Measurements from ENCODE around the gene STRIP2. TPM values are rescaled to one million over a fixed set of nuclear protein-coding genes. Genes with fewer than 3 reads are reported as not detected.

Gene STRIP2
- total and polyA plus RNA-seq, 9 of the 15 experiments (the other 6 are each of a cell fraction or from before 2014, with no cell fraction given), result 10.1 to 81.8 (median 42.3) TPM

GRCh38 chr7:129433847-129434674 lies at the start of gene STRIP2 (continued):
- TF ChIP-seq, protein P1, sequence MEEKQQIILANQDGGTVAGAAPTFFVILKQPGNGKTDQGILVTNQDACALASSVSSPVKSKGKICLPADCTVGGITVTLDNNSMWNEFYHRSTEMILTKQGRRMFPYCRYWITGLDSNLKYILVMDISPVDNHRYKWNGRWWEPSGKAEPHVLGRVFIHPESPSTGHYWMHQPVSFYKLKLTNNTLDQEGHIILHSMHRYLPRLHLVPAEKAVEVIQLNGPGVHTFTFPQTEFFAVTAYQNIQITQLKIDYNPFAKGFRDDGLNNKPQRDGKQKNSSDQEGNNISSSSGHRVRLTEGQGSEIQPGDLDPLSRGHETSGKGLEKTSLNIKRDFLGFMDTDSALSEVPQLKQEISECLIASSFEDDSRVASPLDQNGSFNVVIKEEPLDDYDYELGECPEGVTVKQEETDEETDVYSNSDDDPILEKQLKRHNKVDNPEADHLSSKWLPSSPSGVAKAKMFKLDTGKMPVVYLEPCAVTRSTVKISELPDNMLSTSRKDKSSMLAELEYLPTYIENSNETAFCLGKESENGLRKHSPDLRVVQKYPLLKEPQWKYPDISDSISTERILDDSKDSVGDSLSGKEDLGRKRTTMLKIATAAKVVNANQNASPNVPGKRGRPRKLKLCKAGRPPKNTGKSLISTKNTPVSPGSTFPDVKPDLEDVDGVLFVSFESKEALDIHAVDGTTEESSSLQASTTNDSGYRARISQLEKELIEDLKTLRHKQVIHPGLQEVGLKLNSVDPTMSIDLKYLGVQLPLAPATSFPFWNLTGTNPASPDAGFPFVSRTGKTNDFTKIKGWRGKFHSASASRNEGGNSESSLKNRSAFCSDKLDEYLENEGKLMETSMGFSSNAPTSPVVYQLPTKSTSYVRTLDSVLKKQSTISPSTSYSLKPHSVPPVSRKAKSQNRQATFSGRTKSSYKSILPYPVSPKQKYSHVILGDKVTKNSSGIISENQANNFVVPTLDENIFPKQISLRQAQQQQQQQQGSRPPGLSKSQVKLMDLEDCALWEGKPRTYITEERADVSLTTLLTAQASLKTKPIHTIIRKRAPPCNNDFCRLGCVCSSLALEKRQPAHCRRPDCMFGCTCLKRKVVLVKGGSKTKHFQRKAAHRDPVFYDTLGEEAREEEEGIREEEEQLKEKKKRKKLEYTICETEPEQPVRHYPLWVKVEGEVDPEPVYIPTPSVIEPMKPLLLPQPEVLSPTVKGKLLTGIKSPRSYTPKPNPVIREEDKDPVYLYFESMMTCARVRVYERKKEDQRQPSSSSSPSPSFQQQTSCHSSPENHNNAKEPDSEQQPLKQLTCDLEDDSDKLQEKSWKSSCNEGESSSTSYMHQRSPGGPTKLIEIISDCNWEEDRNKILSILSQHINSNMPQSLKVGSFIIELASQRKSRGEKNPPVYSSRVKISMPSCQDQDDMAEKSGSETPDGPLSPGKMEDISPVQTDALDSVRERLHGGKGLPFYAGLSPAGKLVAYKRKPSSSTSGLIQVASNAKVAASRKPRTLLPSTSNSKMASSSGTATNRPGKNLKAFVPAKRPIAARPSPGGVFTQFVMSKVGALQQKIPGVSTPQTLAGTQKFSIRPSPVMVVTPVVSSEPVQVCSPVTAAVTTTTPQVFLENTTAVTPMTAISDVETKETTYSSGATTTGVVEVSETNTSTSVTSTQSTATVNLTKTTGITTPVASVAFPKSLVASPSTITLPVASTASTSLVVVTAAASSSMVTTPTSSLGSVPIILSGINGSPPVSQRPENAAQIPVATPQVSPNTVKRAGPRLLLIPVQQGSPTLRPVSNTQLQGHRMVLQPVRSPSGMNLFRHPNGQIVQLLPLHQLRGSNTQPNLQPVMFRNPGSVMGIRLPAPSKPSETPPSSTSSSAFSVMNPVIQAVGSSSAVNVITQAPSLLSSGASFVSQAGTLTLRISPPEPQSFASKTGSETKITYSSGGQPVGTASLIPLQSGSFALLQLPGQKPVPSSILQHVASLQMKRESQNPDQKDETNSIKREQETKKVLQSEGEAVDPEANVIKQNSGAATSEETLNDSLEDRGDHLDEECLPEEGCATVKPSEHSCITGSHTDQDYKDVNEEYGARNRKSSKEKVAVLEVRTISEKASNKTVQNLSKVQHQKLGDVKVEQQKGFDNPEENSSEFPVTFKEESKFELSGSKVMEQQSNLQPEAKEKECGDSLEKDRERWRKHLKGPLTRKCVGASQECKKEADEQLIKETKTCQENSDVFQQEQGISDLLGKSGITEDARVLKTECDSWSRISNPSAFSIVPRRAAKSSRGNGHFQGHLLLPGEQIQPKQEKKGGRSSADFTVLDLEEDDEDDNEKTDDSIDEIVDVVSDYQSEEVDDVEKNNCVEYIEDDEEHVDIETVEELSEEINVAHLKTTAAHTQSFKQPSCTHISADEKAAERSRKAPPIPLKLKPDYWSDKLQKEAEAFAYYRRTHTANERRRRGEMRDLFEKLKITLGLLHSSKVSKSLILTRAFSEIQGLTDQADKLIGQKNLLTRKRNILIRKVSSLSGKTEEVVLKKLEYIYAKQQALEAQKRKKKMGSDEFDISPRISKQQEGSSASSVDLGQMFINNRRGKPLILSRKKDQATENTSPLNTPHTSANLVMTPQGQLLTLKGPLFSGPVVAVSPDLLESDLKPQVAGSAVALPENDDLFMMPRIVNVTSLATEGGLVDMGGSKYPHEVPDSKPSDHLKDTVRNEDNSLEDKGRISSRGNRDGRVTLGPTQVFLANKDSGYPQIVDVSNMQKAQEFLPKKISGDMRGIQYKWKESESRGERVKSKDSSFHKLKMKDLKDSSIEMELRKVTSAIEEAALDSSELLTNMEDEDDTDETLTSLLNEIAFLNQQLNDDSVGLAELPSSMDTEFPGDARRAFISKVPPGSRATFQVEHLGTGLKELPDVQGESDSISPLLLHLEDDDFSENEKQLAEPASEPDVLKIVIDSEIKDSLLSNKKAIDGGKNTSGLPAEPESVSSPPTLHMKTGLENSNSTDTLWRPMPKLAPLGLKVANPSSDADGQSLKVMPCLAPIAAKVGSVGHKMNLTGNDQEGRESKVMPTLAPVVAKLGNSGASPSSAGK (IDR thresholded peaks at IDR 0.05), result peak; percentile 60; the same call in 1 of the 2 replicates
- TF ChIP-seq NFRKB (IDR thresholded peaks at IDR 0.05; ENCODE audit: low read depth) (no peak), RBFOX2 (IDR thresholded peaks at IDR 0.05; ENCODE audit: low read depth, low read length) (peak; percentile 98), ATF1 (CRISPR knock-in tag; IDR thresholded peaks at IDR 0.05) (no peak), ATF1 (tag; IDR thresholded peaks at IDR 0.05) (peak; percentile 61), ZNF551 (CRISPR knock-in tag; IDR thresholded peaks at IDR 0.05) (no peak), ZNF507 (tag; conservative IDR thresholded peaks at IDR 0.05) (no peak), CBFB (CRISPR knock-in tag; IDR thresholded peaks at IDR 0.05) (peak; percentile 84; the same call in 1 of the 2 replicates), ARID1B (IDR thresholded peaks at IDR 0.05) (no peak), ARID4B (CRISPR knock-in tag; IDR thresholded peaks at IDR 0.05) (peak; percentile 87), NUFIP1 (IDR thresholded peaks at IDR 0.05; ENCODE audit: partially characterized antibody) (no peak)

All from K562 (cell line).